K562 (cell line): ENCODE data around the gene PPP1R13L. TPM values are rescaled to one million over a fixed set of nuclear protein-coding genes. Genes with fewer than 3 reads are reported as not detected.

ENCODE experiments used
- C11orf30 ChIP-seq: fragments of 450-650 bp; IDR thresholded peaks from 2 replicates; pipeline ENCODE4 v1.6.1; 2016; ENCODE audit warnings: low read depth, mild to moderate bottlenecking
- CBX3 ChIP-seq, 2 experiments: IDR thresholded peaks; 1 replicate in 1 of 2; 2 replicates in 1 of 2; pipeline ENCODE4 v1.6.1; 2012; ENCODE audit warnings: inconsistent platforms in 2 of 2, low read length in 2 of 2, borderline replicate concordance in 1 of 2, control low read depth in 1 of 2
- COPS2 ChIP-seq: fragments of 450-650 bp; conservative IDR thresholded peaks from 2 replicates; pipeline ENCODE4 v1.6.1; 2016; ENCODE audit warnings: mild to moderate bottlenecking, moderate library complexity
- FOS ChIP-seq: IDR thresholded peaks from 3 replicates; pipeline ENCODE4 v1.6.1; 2011; ENCODE audit not compliant: insufficient read length; ENCODE audit errors: extremely low read depth
- MXI1 ChIP-seq: IDR thresholded peaks from 2 replicates; pipeline ENCODE4 v1.6.1; 2011; ENCODE audit warnings: low read depth, mild to moderate bottlenecking, improper control_type of control experiment, low read length
- NKRF ChIP-seq: fragments of 450-650 bp; IDR thresholded peaks from 2 replicates; pipeline ENCODE4 v1.6.1; 2016; ENCODE audit warnings: borderline replicate concordance
- RAD51 ChIP-seq: fragments of 450-650 bp; IDR thresholded peaks from 2 replicates; pipeline ENCODE4 v1.7.1; 2016; ENCODE audit warnings: low read depth, mild to moderate bottlenecking, borderline replicate concordance
- TCF15 ChIP-seq: fragments of 250-450 bp; sonication (Bioruptor Pico); IDR thresholded peaks from 2 replicates; pipeline ENCODE4 v1.8.0; 2022; ENCODE audit warnings: moderate library complexity, mild to moderate bottlenecking, inconsistent platforms
- TFE3 ChIP-seq: fragments of 450-650 bp; formaldehyde crosslinking; IDR thresholded peaks from 2 replicates; pipeline ENCODE4 v1.4.0; 2020; ENCODE audit warnings: mild to moderate bottlenecking, mixed read lengths
- XRCC4 ChIP-seq: IDR thresholded peaks from one replicate; pipeline ENCODE4 v1.6.1; 2011; ENCODE audit not compliant: insufficient read depth, insufficient read length; ENCODE audit errors: extremely low read depth
- ZBTB2 ChIP-seq: fragments of 450-650 bp; IDR thresholded peaks from 2 replicates; pipeline ENCODE4 v1.6.1; 2016; ENCODE audit warnings: antibody characterized with exemption
- ZNF217 ChIP-seq: sonication (generic); formaldehyde crosslinking; IDR thresholded peaks from 2 replicates; pipeline ENCODE4 v1.8.0; 2022; ENCODE audit warnings: mild to moderate bottlenecking, missing genetic modification reagents
- ZNF280B ChIP-seq: fragments of 250-450 bp; sonication (Bioruptor Pico); IDR thresholded peaks from 2 replicates; pipeline ENCODE4 v1.5.1; 2021; ENCODE audit warnings: mild to moderate bottlenecking
- ZNF696 ChIP-seq: fragments of 250-450 bp; sonication (Bioruptor Pico); conservative IDR thresholded peaks from 2 replicates; pipeline ENCODE4 v1.4.0; 2020; ENCODE audit warnings: mild to moderate bottlenecking, moderate library complexity
- polyA plus RNA-seq, 8 experiments: library from polyadenylated mRNA; depleted of rRNA in 4 of 8; stranded (reverse) in 5 of 8; unstranded in 3 of 8; fragments of >200 nt; fragmentation: Nextera tagmentation in 2 of 8; fragmentation: Illumina TruSeq in 1 of 8; extraction: Ambion mirVana in 2 of 8; extraction: Trizol in 1 of 8; gene quantifications; 2 replicates each; pipeline versions ENCODE4 v1.2.1 to v1.2.3, GENCODE V29; 2011 to 2014; ENCODE audit warnings: inconsistent platforms in 1 of 8, missing spikeins in 1 of 8
- total RNA-seq, 7 experiments: library from RNA; depleted of rRNA in 6 of 7; stranded (reverse); fragments of >200 nt in 6 of 7; fragmentation: Illumina TruSeq in 2 of 7; extraction: Trizol in 2 of 7; gene quantifications; 2 replicates each; pipeline versions ENCODE4 v1.2.1 to v1.2.3, GENCODE V29; 2011 to 2021; ENCODE audit warnings: low replicate concordance in 1 of 7

Gene PPP1R13L
- total and polyA plus RNA-seq, 9 of the 15 experiments (the other 6 are each of a cell fraction or from before 2014, with no cell fraction given): 0.32 to 6.7 (median 2.0) TPM

GRCh38 chr19:45446295-45446694 is 41.4 kb upstream of the PPP1R13L start (continued):
- TF ChIP-seq TFE3 (CRISPR knock-in tag): no peak
- no peak for TF ChIP-seq FOS
- TF ChIP-seq MXI1: no peak
- TF ChIP-seq XRCC4: no peak
- no peak for TF ChIP-seq NKRF
- TF ChIP-seq RAD51: no peak
- TF ChIP-seq ZBTB2: no peak
- TF ChIP-seq C11orf30: peak; percentile 99
- TF ChIP-seq ZNF280B (CRISPR knock-in tag): no peak
- no peak for TF ChIP-seq TCF15 (CRISPR knock-in tag)
- no peak for TF ChIP-seq ZNF696
- peak in 1 of 2 experiments; percentile 79; a peak in 2 of 3 replicates for TF ChIP-seq CBX3 (IDR thresholded peaks at IDR 0.05; ENCODE audit: borderline replicate concordance in 1 of 2, low read length in 2 of 2)
- TF ChIP-seq COPS2: no peak
- TF ChIP-seq ZNF217 (CRISPR knock-in tag): no peak
